Nephron progenitor cell (in vitro differentiated cells): Measurements from ENCODE around the gene PPHLN1.

Source experiments
- DNase-seq: peaks from one replicate; pipeline ENCODE4 v3.0.0; 2021
- H3K27ac Mint-ChIP-seq: 2 replicates; pipeline ENCODE4 v1.8.0; 2021; ENCODE audit warnings: mild to moderate bottlenecking, moderate library complexity, mixed read lengths
- H3K27me3 Mint-ChIP-seq: 2 replicates; pipeline ENCODE4 v1.8.0; 2021; ENCODE audit warnings: mild to moderate bottlenecking, low read depth, mixed read lengths; ENCODE audit not compliant: poor library complexity
- H3K36me3 Mint-ChIP-seq: 2 replicates; pipeline ENCODE4 v1.8.0; 2021; ENCODE audit warnings: low read depth, mixed read lengths
- H3K4me1 Mint-ChIP-seq: 2 replicates; pipeline ENCODE4 v1.8.0; 2021; ENCODE audit warnings: mixed read lengths
- H3K4me3 Mint-ChIP-seq: 2 replicates; pipeline ENCODE4 v1.8.0; 2021; ENCODE audit warnings: mild to moderate bottlenecking, moderate library complexity, mixed read lengths
- H3K9me3 Mint-ChIP-seq: 2 replicates; pipeline ENCODE4 v1.8.0; 2021; ENCODE audit warnings: mild to moderate bottlenecking, moderate library complexity, mixed read lengths
- TF ChIP-seq, protein P1 (sequence below): fragments of 200-600 bp; sonication (generic); IDR thresholded peaks from 2 replicates; pipeline ENCODE4 v1.5.0; 2021; ENCODE audit warnings: antibody characterized with exemption

PPHLN1 gene

DNA sequence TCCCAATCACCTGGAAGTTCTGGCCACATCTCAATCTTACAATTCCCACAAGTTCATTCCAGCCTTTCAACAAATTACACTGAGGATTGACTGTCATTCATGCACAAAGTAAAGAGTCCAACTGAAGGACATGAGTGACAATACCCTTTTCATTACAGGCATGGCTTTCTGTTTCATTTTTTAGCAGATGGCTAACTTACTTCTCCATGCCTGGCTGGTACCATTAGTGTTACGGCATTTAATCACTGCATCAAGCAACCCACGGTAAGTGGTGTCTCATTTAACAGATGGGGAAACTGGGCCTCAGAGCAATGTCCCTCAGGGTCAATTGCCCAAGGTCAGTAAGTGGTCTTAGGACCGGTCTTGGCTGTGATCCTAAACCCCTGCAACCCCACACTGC lies 149.1 kb downstream of the PPHLN1 start:
- H3K4me1 Mint-ChIP-seq: peaks cover 60% of the 10 kb centered on the region
- H3K36me3 Mint-ChIP-seq: peaks cover 28% of the 10 kb centered on the region
- H3K27me3 Mint-ChIP-seq: peaks cover 3% of the 10 kb centered on the region
- H3K9me3 Mint-ChIP-seq: no peaks in the 10 kb centered on the region
- TF ChIP-seq, protein P1, sequence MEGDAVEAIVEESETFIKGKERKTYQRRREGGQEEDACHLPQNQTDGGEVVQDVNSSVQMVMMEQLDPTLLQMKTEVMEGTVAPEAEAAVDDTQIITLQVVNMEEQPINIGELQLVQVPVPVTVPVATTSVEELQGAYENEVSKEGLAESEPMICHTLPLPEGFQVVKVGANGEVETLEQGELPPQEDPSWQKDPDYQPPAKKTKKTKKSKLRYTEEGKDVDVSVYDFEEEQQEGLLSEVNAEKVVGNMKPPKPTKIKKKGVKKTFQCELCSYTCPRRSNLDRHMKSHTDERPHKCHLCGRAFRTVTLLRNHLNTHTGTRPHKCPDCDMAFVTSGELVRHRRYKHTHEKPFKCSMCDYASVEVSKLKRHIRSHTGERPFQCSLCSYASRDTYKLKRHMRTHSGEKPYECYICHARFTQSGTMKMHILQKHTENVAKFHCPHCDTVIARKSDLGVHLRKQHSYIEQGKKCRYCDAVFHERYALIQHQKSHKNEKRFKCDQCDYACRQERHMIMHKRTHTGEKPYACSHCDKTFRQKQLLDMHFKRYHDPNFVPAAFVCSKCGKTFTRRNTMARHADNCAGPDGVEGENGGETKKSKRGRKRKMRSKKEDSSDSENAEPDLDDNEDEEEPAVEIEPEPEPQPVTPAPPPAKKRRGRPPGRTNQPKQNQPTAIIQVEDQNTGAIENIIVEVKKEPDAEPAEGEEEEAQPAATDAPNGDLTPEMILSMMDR: no peak
- H3K27ac Mint-ChIP-seq: peak overlapping the region; percentile 96
- H3K4me3 Mint-ChIP-seq: no peak overlapping the region
- no peak for DNase-seq

DNA sequence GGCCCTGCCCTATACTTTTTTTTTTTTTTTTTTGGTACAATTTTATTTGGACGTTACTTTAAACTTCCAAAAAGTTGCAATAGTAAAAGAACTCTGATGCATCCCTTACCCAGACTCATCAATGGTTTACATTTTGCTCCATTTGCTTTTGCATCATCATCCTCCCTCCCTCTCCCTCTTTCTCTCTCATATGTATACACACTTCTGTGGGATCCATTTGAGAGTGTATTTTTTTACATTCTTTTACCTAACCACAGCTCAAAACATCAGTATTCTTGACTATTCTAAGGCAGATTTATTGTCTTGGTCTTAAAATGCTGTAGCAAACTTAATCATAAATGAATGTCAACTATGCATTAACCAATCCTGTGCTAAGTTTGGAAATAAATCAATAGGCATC lies 152.0 kb downstream of the PPHLN1 start:
- Mint-ChIP-seq H3K4me1 (peaks cover 56% of the 10 kb centered on the region), H3K36me3 (peaks cover 11% of the 10 kb centered on the region), H3K27ac (no peak overlapping the region), H3K4me3 (no peak overlapping the region), H3K27me3 (peaks cover 3% of the 10 kb centered on the region), H3K9me3 (no peaks in the 10 kb centered on the region)
- TF ChIP-seq, protein P1: no peak
- DNase-seq: no peak

DNA sequence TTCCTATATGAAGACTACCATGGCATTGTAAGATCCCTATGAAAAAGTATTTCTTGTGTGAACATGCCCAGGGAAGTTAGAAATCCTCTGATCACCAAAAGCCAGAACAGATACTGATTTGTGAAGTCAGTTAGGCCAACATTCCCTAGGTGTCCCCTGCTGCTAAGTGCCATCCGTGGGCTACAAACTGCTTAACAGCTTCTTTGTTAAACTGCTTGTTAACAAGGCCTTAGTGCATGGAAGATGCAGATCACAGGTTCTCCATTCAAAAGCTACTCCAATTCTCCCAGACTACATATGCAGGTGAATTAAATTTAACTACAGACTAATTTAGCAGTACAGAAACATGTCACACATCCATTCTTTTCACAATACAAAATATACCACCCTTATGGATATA lies 155.4 kb downstream of the PPHLN1 start:
- Mint-ChIP-seq H3K4me1 (peaks cover 56% of the 10 kb centered on the region), H3K4me3 (peak overlapping the region; percentile 93), H3K27me3 (peaks cover 3% of the 10 kb centered on the region), H3K9me3 (no peaks in the 10 kb centered on the region), H3K36me3 (peaks cover 11% of the 10 kb centered on the region), H3K27ac (no peak overlapping the region)
- DNase-seq: no peak
- TF ChIP-seq, protein P1: no peak

DNA sequence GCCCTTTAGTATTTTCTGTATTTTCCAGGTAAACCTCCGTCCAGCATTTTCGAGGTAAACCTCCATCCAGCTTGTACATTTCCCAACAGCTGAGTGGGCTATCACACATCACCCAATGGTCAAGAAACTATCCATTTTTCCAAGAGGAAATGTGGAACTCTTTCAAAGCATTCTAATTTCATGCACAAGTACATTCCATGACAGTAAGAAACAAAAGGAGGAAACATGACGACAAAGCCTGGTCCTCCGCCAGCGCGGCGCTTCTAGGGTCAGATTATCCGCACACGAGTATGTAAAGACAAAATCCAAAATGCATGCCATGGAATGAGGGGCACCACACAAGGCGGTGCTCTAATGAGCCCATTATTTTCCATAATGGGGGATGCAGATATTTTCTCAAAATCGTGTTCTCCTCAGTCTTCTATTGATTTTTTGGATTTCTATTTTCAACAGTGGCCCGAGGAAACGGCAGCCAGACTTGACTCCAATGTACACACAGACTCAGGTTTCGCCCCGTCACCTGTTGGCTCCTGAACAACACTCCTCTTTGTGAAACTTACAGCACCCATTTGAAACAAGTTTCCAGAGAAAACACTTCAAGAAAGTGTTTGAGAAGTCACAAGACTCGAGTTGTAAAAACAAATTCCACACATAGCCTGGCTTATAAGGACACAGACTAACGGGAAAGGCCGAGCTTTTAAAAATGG lies 156.2 kb downstream of the PPHLN1 start:
- H3K9me3 Mint-ChIP-seq: no peaks in the 10 kb centered on the region
- peaks cover 64% of the 10 kb centered on the region for H3K4me1 Mint-ChIP-seq
- peaks cover 3% of the 10 kb centered on the region for H3K27me3 Mint-ChIP-seq
- H3K36me3 Mint-ChIP-seq: peaks cover 11% of the 10 kb centered on the region
- TF ChIP-seq, protein P1: no peak
- no peak overlapping the region for H3K27ac Mint-ChIP-seq
- no peak for DNase-seq
- peak overlapping the region; percentile 93 for H3K4me3 Mint-ChIP-seq

DNA sequence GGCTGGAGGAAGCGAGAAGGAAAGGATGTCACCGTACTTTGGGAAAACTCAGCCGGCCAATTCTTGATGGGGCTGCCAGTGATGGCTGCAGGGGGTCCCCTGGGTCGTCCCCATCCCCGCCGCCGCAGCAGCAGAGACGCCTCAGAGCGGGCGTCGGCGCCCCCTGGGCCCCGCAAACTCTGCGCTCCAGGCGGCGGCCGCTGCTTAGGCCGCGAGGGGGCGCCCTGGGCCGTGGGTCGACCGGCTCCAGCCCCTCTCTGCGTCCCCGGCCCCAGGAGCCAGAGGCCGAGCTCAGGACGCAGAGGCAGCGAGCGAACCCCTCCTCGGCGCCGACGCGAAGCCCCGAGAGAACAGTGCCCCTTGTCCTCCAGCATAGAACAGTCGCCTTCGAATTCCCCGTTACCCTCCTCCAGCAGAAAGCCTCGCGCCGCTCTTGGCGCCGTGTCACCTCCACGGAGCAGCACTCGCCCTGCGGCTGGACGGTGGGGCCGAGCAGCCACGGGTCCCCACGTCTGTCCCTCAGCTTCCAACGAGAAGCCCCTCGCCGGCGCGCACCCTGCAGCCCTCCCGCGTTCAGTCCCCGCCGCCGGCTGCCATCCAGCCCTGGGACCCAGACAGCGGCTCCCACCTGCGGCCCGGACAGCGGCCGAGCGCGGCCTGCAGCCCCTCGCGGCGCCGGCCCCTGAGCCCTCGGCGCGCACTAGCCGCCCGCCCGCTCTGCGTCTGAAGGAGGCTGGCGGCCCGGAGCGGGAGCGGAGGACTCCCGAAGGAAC lies 157.0 kb downstream of the PPHLN1 start:
- Mint-ChIP-seq H3K27ac (peak overlapping the region; percentile 95), H3K9me3 (no peaks in the 10 kb centered on the region), H3K4me3 (peak overlapping the region; percentile 93), H3K27me3 (peaks cover 3% of the 10 kb centered on the region), H3K4me1 (peaks cover 71% of the 10 kb centered on the region), H3K36me3 (peaks cover 5% of the 10 kb centered on the region)
- TF ChIP-seq, protein P1: peak; percentile 80
- peak; percentile 92 for DNase-seq
